Measurements from ENCODE around the gene TRIM65. TPM values are rescaled to one million over a fixed set of nuclear protein-coding genes. Genes with fewer than 3 reads are reported as not detected.

Gene TRIM65
- 28.1 and 28.6 TPM in 2 replicates for total RNA-seq

GRCh38 chr17:75896415-75897159 lies at the start of gene TRIM65:
TRIM65 (minus strand) TSS chr17:75896951; CDS start chr17:75896937, 14 bp downstream.

GRCh38 chr17:75940727-75941441 lies 44.1 kb upstream of the TRIM65 start, which contains the start of gene FBF1:
FBF1 (minus strand) TSS chr17:75941042; CDS start chr17:75938149, 2,893 bp downstream.

GRCh38 chr17:75904749-75905521 lies 8.2 kb upstream of the TRIM65 start, which contains the start of gene MRPL38:
MRPL38 (minus strand) TSS chr17:75904884; CDS start chr17:75904875, 9 bp downstream.

GRCh38 chr17:75878174-75878998 lies 18.4 kb downstream of the TRIM65 start, which contains the start of gene TRIM47:
TRIM47 (minus strand) TSS chr17:75878581; CDS start chr17:75878548, 33 bp downstream.

GRCh38 chr17:75855310-75856061 lies 41.3 kb downstream of the TRIM65 start, which contains the start of gene WBP2:
WBP2 (minus strand) TSS chr17:75855335; CDS start chr17:75855297, 38 bp downstream.

GRCh38 chr17:75843577-75844529 lies 52.9 kb downstream of the TRIM65 start, which contains the start of gene UNC13D:
UNC13D (minus strand) TSS chr17:75844404; CDS start chr17:75844337, 67 bp downstream.

Other genes with a start within 250 kb of the TRIM65 start
- 15.7 and 22.9 TPM in 2 replicates for gene RECQL5, start 229.8 kb downstream of the TRIM65 start, total RNA-seq
- gene SAP30BP, start 229.6 kb downstream of the TRIM65 start, total RNA-seq, result 37.0 and 56.6 TPM in 2 replicates
- gene ITGB4, start 175.5 kb downstream of the TRIM65 start, total RNA-seq, result 757 and 873 TPM in 2 replicates
- 28.9 and 35.3 TPM in 2 replicates for gene GALK1, start 131.8 kb downstream of the TRIM65 start, total RNA-seq
- gene UNK, start 112.1 kb downstream of the TRIM65 start, total RNA-seq, result 12.8 and 21.7 TPM in 2 replicates
- gene UNC13D, start 52.5 kb downstream of the TRIM65 start, total RNA-seq, result 9.6 and 10.1 TPM in 2 replicates
- gene WBP2, start 41.6 kb downstream of the TRIM65 start, total RNA-seq, result 39.0 and 54.4 TPM in 2 replicates
- 29.3 and 32.2 TPM in 2 replicates for gene TRIM47, start 18.4 kb downstream of the TRIM65 start, total RNA-seq
- gene MRPL38, start 7.9 kb upstream of the TRIM65 start, total RNA-seq, result 31.9 and 35.0 TPM in 2 replicates
- 10.6 and 11.6 TPM in 2 replicates for gene FBF1, start 44.1 kb upstream of the TRIM65 start, total RNA-seq
- 30.5 and 33.6 TPM in 2 replicates for gene ACOX1, start 82.2 kb upstream of the TRIM65 start, total RNA-seq
- gene TEN1, start 82.3 kb upstream of the TRIM65 start, total RNA-seq, result 13.0 and 20.4 TPM in 2 replicates
- 0.56 TPM in 1 of 2 replicates, not detected in the other for gene CDK3, start 103.9 kb upstream of the TRIM65 start, total RNA-seq
- gene EVPL, start 130.4 kb upstream of the TRIM65 start, total RNA-seq, result 101 and 120 TPM in 2 replicates
- 39.3 and 53.4 TPM in 2 replicates for gene SRP68, start 175.6 kb upstream of the TRIM65 start, total RNA-seq
- 0.14 and 0.78 TPM in 2 replicates for gene GALR2, start 177.8 kb upstream of the TRIM65 start, total RNA-seq
- not detected in 2 replicates for gene ZACN, start 182.2 kb upstream of the TRIM65 start, total RNA-seq
- 36.3 and 55.8 TPM in 2 replicates for gene EXOC7, start 206.8 kb upstream of the TRIM65 start, total RNA-seq
- gene FOXJ1, start 244.3 kb upstream of the TRIM65 start, total RNA-seq, result not detected in 2 replicates

Measured in airway epithelial cell (primary cell).